ENCODE data around the gene SLC5A6.

Gene SLC5A6

GRCh38 chr2:27211943-27212625 lies at the start of gene SLC5A6, which contains the start of gene ATRAID:
TSS of gene SLC5A6 (minus strand) at chr2:27212268. CDS start at chr2:27207650, 4,618 bp downstream.
TSS of gene ATRAID (plus strand) at chr2:27212041. CDS start at chr2:27212369, 328 bp downstream.
- H3K36me3 ChIP-seq (ENCODE audit: insufficient read depth, insufficient read length, low read length), result peaks cover 54% of the 10 kb centered on the region
- peak; percentile 80 for DNase-seq (ENCODE audit: low read depth, low spot score)

GRCh38 chr2:27261241-27261925 lies 49.3 kb upstream of the SLC5A6 start:
- TF ChIP-seq SUZ12 (IDR thresholded peaks at IDR 0.05; ENCODE audit: extremely low read depth, insufficient read depth, insufficient read length) (no peak), ZNF274 (IDR thresholded peaks at IDR 0.05; ENCODE audit: low read depth, low read length) (no peak), YY1 (IDR thresholded peaks at IDR 0.05; ENCODE audit: insufficient read depth, insufficient read length) (no peak)
- Histone ChIP-seq H3K4me1 (ENCODE audit: insufficient read depth, insufficient read length) (peaks cover 6% of the 10 kb centered on the region), H3K27me3 (ENCODE audit: insufficient read depth, insufficient read length) (peaks cover 70% of the 10 kb centered on the region), H3K36me3 (ENCODE audit: insufficient read depth, insufficient read length, low read length) (no peaks in the 10 kb centered on the region), H3K9ac (ENCODE audit: insufficient read length, low read depth) (no peak overlapping the region), H3K4me3 (ENCODE audit: insufficient read length, low read depth) (no peak overlapping the region), H3K9me3 (ENCODE audit: insufficient read depth, low read length) (peaks cover 4% of the 10 kb centered on the region; the same call in 1 of the 2 replicates)
- DNase-seq (ENCODE audit: low read depth, low spot score), result no peak

More at GRCh38 chr2:27211943-27212625, at the start of gene SLC5A6, which contains the start of gene ATRAID:
- peak within 1 kb of the TSS; percentile 89 for H3K4me3 ChIP-seq (ENCODE audit: insufficient read length, low read depth)
- no peaks in the 10 kb centered on the region for H3K27me3 ChIP-seq (ENCODE audit: insufficient read depth, insufficient read length)
- TF ChIP-seq SUZ12 (IDR thresholded peaks at IDR 0.05; ENCODE audit: extremely low read depth, insufficient read depth, insufficient read length) (no peak), YY1 (IDR thresholded peaks at IDR 0.05; ENCODE audit: insufficient read depth, insufficient read length) (peak; percentile 43)
- H3K9ac ChIP-seq (ENCODE audit: insufficient read length, low read depth), result peak within 1 kb of the TSS; percentile 99
- no peaks in the 10 kb centered on the region for H3K4me1 ChIP-seq (ENCODE audit: insufficient read depth, insufficient read length)
- H3K9me3 ChIP-seq (ENCODE audit: insufficient read depth, low read length), result no peaks in the 10 kb centered on the region

- no peak for TF ChIP-seq YY1 (IDR thresholded peaks at IDR 0.05; ENCODE audit: insufficient read depth, insufficient read length)
- TF ChIP-seq SUZ12 (IDR thresholded peaks at IDR 0.05; ENCODE audit: extremely low read depth, insufficient read depth, insufficient read length), result no peak
- no peak for TF ChIP-seq ZNF274 (IDR thresholded peaks at IDR 0.05; ENCODE audit: low read depth, low read length)
- no peak for DNase-seq (ENCODE audit: low read depth, low spot score)
- no peaks in the 10 kb centered on the region for H3K9me3 ChIP-seq (ENCODE audit: insufficient read depth, low read length)
- peaks cover 6% of the 10 kb centered on the region for H3K4me1 ChIP-seq (ENCODE audit: insufficient read depth, insufficient read length)
- no peak overlapping the region for H3K9ac ChIP-seq (ENCODE audit: insufficient read length, low read depth)
- peaks cover 37% of the 10 kb centered on the region for H3K27me3 ChIP-seq (ENCODE audit: insufficient read depth, insufficient read length)
- no peak overlapping the region for H3K4me3 ChIP-seq (ENCODE audit: insufficient read length, low read depth)
- no peaks in the 10 kb centered on the region for H3K36me3 ChIP-seq (ENCODE audit: insufficient read depth, insufficient read length, low read length)
Observed at GRCh38 chr2:27258051-27258450, 46.0 kb upstream of the SLC5A6 start.

GRCh38 chr2:27256855-27257454 lies 44.9 kb upstream of the SLC5A6 start:
- Histone ChIP-seq H3K4me3 (ENCODE audit: insufficient read length, low read depth) (no peak overlapping the region), H3K36me3 (ENCODE audit: insufficient read depth, insufficient read length, low read length) (no peaks in the 10 kb centered on the region), H3K27me3 (ENCODE audit: insufficient read depth, insufficient read length) (peaks cover 26% of the 10 kb centered on the region), H3K9me3 (ENCODE audit: insufficient read depth, low read length) (no peaks in the 10 kb centered on the region), H3K4me1 (ENCODE audit: insufficient read depth, insufficient read length) (peaks cover 6% of the 10 kb centered on the region), H3K9ac (ENCODE audit: insufficient read length, low read depth) (no peak overlapping the region)
- TF ChIP-seq SUZ12 (IDR thresholded peaks at IDR 0.05; ENCODE audit: extremely low read depth, insufficient read depth, insufficient read length), result no peak
- TF ChIP-seq YY1 (IDR thresholded peaks at IDR 0.05; ENCODE audit: insufficient read depth, insufficient read length), result no peak
- TF ChIP-seq ZNF274 (IDR thresholded peaks at IDR 0.05; ENCODE audit: low read depth, low read length), result no peak
- no peak for DNase-seq (ENCODE audit: low read depth, low spot score)

- DNase-seq (ENCODE audit: low read depth, low spot score), result no peak
- Histone ChIP-seq H3K9me3 (ENCODE audit: insufficient read depth, low read length) (no peaks in the 10 kb centered on the region), H3K4me1 (ENCODE audit: insufficient read depth, insufficient read length) (peaks cover 7% of the 10 kb centered on the region), H3K36me3 (ENCODE audit: insufficient read depth, insufficient read length, low read length) (no peaks in the 10 kb centered on the region), H3K27me3 (ENCODE audit: insufficient read depth, insufficient read length) (peaks cover 13% of the 10 kb centered on the region), H3K9ac (ENCODE audit: insufficient read length, low read depth) (no peak overlapping the region), H3K4me3 (ENCODE audit: insufficient read length, low read depth) (no peak overlapping the region)
- TF ChIP-seq SUZ12 (IDR thresholded peaks at IDR 0.05; ENCODE audit: extremely low read depth, insufficient read depth, insufficient read length) (no peak), ZNF274 (IDR thresholded peaks at IDR 0.05; ENCODE audit: low read depth, low read length) (no peak), YY1 (IDR thresholded peaks at IDR 0.05; ENCODE audit: insufficient read depth, insufficient read length) (no peak)
Observed at GRCh38 chr2:27255660-27256059, 43.6 kb upstream of the SLC5A6 start.

- H3K36me3 ChIP-seq (ENCODE audit: insufficient read depth, insufficient read length, low read length), result no peaks in the 10 kb centered on the region
- H3K4me1 ChIP-seq (ENCODE audit: insufficient read depth, insufficient read length), result peaks cover 8% of the 10 kb centered on the region
- TF ChIP-seq SUZ12 (IDR thresholded peaks at IDR 0.05; ENCODE audit: extremely low read depth, insufficient read depth, insufficient read length), result no peak
- no peak for TF ChIP-seq YY1 (IDR thresholded peaks at IDR 0.05; ENCODE audit: insufficient read depth, insufficient read length)
- no peak for TF ChIP-seq ZNF274 (IDR thresholded peaks at IDR 0.05; ENCODE audit: low read depth, low read length)
Observed at GRCh38 chr2:27255187-27255586, 43.1 kb upstream of the SLC5A6 start.

GRCh38 chr2:27251766-27252165 lies 39.7 kb upstream of the SLC5A6 start:
- TF ChIP-seq ZNF274 (IDR thresholded peaks at IDR 0.05; ENCODE audit: low read depth, low read length) (no peak), SUZ12 (IDR thresholded peaks at IDR 0.05; ENCODE audit: extremely low read depth, insufficient read depth, insufficient read length) (no peak), YY1 (IDR thresholded peaks at IDR 0.05; ENCODE audit: insufficient read depth, insufficient read length) (no peak)
- H3K9ac ChIP-seq (ENCODE audit: insufficient read length, low read depth), result no peak overlapping the region
- DNase-seq (ENCODE audit: low read depth, low spot score), result no peak
- H3K4me1 ChIP-seq (ENCODE audit: insufficient read depth, insufficient read length), result peaks cover 5% of the 10 kb centered on the region
- H3K36me3 ChIP-seq (ENCODE audit: insufficient read depth, insufficient read length, low read length), result no peaks in the 10 kb centered on the region
- no peaks in the 10 kb centered on the region for H3K27me3 ChIP-seq (ENCODE audit: insufficient read depth, insufficient read length)
- no peak overlapping the region for H3K4me3 ChIP-seq (ENCODE audit: insufficient read length, low read depth)
- no peaks in the 10 kb centered on the region for H3K9me3 ChIP-seq (ENCODE audit: insufficient read depth, low read length)

More at GRCh38 chr2:27255187-27255586, 43.1 kb upstream of the SLC5A6 start:
- no peak overlapping the region for H3K4me3 ChIP-seq (ENCODE audit: insufficient read length, low read depth)
- peaks cover 8% of the 10 kb centered on the region for H3K27me3 ChIP-seq (ENCODE audit: insufficient read depth, insufficient read length)
- no peak for DNase-seq (ENCODE audit: low read depth, low spot score)
- H3K9ac ChIP-seq (ENCODE audit: insufficient read length, low read depth), result no peak overlapping the region
- H3K9me3 ChIP-seq (ENCODE audit: insufficient read depth, low read length), result no peaks in the 10 kb centered on the region

Data from NT2/D1 (cell line).